ENCODE measurements around the gene NME3.

Gene NME3

GRCh38 chr16:1768061-1768766 is 3.1 kb downstream of the NME3 start:
- DNase-seq = no peak

GRCh38 chr16:1767116-1767994 is 4.0 kb downstream of the NME3 start:
- DNase-seq = no peak

GRCh38 chr16:1766701-1767100 is 4.6 kb downstream of the NME3 start:
- DNase-seq = no peak

DNA sequence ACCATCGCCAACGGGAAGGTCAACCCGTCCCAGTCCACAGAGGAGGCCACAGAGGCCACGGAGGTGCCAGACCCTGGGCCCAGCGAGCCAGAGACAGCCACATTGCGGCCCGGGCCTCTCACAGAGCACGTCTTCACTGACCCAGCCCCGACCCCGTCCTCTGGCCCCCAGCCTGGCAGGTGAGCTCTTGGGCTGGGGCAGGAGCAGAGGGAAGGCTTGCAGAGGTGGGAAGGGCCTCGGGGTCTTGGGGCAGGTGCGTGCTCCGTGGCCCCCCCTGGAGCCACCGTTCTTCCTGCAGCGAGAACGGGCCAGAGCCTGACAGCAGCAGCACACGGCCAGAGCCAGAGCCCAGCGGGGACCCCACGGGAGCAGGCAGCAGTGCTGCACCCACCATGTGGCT is 5.1 kb downstream of the NME3 start:
- DNase-seq = no peak

- no peak for DNase-seq
Observed at GRCh38 chr16:1765826-1766225, 5.5 kb downstream of the NME3 start.

DNA sequence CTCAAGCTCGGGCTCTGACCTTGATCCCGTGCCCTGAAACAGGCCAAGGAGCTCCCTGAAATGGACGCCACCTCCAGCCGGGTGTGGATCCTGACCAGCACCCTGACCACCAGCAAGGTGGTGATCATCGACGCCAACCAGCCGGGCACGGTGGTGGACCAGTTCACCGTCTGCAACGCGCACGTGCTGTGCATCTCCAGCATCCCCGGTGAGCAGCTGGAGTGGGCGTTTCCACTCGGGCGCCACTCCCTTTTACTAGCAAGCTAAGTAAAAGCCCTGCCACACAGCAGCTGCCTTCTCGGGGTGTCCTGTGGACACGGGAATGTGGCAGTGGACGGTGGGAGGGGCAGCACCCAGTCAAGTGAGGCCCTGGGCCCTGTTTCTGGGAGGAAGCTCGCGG is 6.4 kb downstream of the NME3 start:
- DNase-seq = no peak

- DNase-seq = no peak
Observed at GRCh38 chr16:1763521-1764511, 7.5 kb downstream of the NME3 start.

GRCh38 chr16:1762879-1763520 is 8.3 kb downstream of the NME3 start:
- DNase-seq = no peak

- no peak for DNase-seq
Observed at GRCh38 chr16:1762196-1762878, 9.0 kb downstream of the NME3 start.

DNA sequence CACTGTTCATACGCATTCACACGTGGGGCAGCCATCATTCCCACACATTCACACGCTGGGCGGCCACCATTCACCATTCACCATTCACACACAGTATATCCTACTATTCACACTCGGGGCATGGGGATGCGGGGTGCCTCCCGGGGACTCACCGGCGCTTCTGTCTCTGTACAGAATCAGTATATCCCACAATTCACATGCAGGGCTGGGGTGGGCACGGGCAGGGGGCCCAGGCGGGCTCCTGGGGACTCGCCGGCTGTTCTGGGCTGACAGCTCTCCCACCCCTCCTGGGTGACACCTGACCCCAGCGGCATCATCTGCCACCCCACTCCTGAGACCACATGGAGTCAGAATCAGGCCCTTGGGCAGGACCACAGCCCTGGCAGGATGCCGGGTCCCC is 9.6 kb downstream of the NME3 start:
- DNase-seq = no peak

- DNase-seq = no peak
Observed at GRCh38 chr16:1760911-1761310, 10.4 kb downstream of the NME3 start.

DNA sequence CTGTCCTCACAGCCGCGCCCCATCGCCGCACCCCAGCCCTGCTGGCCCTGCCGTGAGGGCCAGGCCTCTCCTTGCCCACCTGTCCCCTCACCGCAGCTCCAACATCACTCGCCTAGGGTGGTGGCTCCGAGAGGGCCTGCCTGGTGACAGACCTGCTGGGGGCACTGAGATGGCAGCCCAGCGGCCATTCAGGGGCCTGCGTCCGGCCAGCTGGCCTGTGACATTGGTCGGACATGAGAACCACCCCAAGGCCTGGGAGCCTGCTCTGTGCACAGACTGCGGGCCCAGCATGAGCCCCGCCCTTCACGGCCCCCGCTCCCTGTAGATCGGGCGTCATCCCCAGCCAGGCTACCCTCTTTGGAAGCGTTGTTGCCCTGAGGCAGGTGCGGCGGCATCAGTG is 11.8 kb downstream of the NME3 start:
- DNase-seq = no peak

DNA sequence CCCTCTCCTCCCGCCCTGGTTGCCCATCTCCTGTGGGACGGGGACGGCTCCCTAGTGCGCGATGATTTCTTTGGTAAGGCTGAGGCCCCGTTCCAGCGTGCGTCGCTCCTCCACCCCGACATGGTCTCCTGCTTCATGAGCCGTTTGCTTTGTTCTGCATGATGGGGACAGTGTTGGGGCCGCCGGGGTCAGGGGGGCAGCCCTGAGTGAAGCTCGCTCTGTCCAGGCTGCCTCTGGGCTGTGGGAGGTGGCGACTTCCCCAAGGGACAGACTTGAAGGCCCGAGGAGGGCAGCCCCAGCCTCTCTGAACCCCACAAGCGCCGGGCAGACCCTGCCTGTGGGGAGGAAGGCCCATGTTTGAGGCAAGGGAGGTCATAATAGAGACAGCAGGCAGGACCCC is 12.4 kb downstream of the NME3 start:
- no peak for DNase-seq

DNA sequence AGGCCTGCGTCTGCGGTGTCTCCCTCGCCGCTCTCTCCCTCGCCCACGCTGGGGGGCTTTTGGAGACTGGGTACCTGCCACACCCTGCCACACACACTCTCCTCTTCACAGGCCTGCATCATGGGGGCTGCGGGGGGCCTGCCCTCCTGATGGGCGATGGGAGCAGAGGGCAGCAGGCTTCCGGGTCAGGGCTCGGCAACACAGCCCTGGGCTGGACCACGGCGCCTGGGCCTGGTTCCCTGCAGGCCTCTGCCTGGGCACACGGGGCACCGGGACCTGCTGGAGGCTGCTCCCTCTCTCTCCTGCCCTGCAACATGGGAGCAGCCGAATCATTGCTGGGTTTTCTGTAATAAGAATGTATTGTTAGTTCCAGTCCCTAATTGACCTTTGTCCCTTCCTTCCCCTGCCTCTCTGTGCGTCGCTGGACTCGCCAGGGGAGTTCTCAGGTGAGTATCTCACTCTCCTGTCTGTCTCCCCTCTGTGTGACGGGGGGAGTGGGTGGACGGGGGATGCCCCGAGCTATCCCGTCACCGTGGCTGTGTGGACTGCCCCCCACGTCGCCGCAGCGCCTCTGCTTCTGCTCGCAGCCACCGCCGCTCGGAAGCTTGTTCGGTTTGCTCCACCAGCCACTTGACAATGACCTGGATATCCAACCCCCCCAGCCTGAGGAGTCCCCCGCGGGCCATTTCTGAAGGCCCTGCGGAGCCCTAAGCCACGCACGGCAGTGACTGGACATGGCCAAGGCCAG is 13.5 kb downstream of the NME3 start:
- no peak for DNase-seq

GRCh38 chr16:1754204-1754603 is 17.1 kb downstream of the NME3 start:
- no peak for DNase-seq

DNA sequence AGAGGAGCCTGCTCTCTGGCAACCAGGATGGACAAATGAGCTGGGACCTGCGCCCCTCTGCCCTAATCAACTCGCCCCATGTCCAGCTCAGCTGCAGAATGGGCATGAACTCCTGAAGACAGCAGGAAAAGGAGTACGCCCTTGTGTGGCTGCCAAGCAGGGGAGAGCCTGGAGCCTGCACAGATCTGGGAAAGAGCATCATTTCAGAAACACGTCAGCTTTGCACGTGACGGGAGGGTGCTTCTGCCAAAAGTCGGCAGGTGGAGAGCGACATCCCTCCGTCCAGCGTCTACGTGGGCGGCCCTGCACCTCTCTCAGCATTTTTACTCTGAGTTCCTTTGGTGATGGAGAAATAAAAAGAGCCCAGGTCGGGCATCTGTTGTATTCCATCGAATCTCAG is 18.5 kb downstream of the NME3 start:
- no peak for DNase-seq

DNA sequence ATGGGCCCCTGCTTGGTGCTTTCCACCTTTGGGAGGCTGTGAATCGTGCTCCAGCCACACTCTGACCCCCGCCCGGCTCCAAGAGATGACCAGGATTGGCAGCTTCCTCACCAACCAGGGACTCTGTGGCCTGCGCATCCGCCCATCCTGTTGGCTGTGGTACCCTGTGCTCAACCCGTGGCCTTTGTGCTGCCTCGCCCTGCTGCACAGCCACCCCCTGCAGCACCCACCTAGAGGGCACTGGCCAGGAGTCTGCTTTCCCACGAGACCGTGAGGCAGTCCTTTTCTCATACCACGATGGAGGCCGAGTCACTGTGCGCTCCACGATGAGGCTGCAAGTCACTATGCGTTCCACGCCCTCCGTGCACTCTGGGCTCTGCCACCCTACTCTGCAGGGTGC is 19.4 kb downstream of the NME3 start:
- DNase-seq = no peak

DNA sequence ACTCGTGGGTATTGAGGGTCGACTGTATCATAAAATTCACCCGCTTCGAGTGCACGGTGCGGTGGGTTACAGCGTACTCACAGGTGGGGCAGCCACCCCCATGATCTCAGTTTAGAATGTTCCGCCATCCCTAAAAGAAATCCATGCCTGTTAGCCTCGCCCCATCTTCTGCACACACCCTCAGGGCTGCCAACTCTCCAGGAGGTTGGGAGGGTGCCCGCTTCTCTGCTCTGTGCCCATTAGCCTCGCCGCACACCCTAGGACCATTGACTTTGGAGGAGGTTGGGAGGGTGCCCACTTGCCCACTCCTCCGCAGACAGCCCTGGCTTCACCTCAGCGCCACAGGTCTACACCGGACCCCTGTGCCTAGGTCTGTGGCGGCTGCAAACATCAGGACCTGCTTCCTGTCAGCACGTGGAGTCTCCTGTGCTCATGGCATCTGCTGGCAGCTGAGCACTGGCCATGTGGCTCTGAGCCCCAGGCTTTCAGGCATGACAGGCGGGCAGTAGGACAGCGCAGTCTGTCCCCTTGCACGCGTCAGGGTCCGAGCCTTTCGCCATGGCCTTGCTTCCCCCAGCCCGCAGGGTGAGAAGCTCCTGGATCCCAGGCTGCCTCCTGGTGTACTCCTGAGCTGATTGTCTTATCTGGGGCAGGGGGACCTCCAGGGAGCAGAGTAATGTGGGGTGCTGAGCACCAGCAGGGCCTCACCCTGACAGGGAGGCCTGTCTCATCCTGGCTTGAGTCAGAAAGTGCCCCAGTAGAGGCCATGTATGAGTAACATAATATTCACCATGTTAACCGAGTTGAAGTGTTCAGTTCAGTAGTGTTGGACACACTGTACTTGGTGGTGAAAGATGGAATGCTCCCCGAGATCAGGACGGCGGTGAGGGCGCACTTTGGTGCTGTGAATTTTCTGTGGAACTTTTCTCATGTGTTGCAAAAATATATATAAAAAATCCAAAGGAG is 21.9 kb downstream of the NME3 start:
- no peak for DNase-seq

- DNase-seq = no peak
Observed at GRCh38 chr16:1747934-1748333, 23.4 kb downstream of the NME3 start.

- DNase-seq = no peak
Observed at GRCh38 chr16:1746693-1747195, 24.6 kb downstream of the NME3 start.
